Prostate gland (tissue), 2 donors: ENCODE measurements around the gene WDR18.

Experiments used
- POLR2A ChIP-seq: fragments of 450-650 bp; IDR thresholded peaks from one replicate; pipeline ENCODE4 v1.6.1; 2016; ENCODE audit warnings: antibody characterized with exemption, mild to moderate bottlenecking
- TF ChIP-seq, protein P1 (sequence below), 4 experiments: fragments of 200-600 bp in 2 of 4; fragments of 450-650 bp in 2 of 4; sonication (generic) in 2 of 4; IDR thresholded peaks; 1 replicate in 3 of 4; 2 replicates in 1 of 4; pipeline ENCODE4 v1.5.1; 2016 to 2019; ENCODE audit warnings: antibody characterized with exemption in 4 of 4, mild to moderate bottlenecking in 2 of 4, moderate library complexity in 2 of 4

DNA sequence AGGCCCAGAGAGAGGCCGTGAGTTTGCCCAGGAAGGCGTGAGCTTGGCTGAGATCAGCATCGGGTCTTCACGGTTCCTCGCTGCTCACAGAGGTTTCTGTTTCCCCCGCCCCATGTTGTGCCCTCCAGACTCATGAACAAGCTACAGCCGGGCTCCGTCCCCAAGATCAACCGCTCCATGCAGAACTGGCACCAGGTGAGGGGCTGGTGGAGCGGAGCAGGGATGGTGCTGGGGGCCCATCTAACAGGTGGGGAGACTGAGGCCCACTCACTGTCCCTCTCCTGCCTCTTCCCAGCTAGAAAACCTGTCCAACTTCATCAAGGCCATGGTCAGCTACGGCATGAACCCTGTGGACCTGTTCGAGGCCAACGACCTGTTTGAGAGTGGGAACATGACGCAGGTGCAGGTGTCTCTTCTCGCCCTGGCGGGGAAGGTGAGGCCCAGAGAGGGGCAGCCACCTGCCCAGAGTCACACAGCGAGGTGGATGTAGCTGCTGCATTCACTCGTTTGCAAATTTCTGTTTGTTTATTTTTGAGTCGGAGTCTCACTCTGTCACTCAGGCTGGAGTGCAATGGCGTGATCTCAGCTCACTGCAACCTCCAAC, 48.2 kb downstream of the WDR18 start:
- TF ChIP-seq, protein P1, sequence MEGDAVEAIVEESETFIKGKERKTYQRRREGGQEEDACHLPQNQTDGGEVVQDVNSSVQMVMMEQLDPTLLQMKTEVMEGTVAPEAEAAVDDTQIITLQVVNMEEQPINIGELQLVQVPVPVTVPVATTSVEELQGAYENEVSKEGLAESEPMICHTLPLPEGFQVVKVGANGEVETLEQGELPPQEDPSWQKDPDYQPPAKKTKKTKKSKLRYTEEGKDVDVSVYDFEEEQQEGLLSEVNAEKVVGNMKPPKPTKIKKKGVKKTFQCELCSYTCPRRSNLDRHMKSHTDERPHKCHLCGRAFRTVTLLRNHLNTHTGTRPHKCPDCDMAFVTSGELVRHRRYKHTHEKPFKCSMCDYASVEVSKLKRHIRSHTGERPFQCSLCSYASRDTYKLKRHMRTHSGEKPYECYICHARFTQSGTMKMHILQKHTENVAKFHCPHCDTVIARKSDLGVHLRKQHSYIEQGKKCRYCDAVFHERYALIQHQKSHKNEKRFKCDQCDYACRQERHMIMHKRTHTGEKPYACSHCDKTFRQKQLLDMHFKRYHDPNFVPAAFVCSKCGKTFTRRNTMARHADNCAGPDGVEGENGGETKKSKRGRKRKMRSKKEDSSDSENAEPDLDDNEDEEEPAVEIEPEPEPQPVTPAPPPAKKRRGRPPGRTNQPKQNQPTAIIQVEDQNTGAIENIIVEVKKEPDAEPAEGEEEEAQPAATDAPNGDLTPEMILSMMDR (IDR thresholded peaks at IDR 0.05), result no peak
- no peak for TF ChIP-seq POLR2A
